ENCODE results near the gene CHMP2A. TPM values are rescaled to one million over a fixed set of nuclear protein-coding genes. Genes with fewer than 3 reads are reported as not detected.

CHMP2A gene
- total and polyA plus RNA-seq, 2 of the 13 experiments (the other 11 are each of a cell fraction or from before 2014, with no cell fraction given), result 49.7 to 55.0 TPM

GRCh38 chr19:58511353-58512208 lies 43.3 kb downstream of the CHMP2A start, which contains the start of gene SLC27A5 (continued):
- TF ChIP-seq LRRFIP1 (CRISPR knock-in tag; conservative IDR thresholded peaks at IDR 0.05) (no peak), ZFP36L1 (CRISPR knock-in tag; IDR thresholded peaks at IDR 0.05) (no peak), SP2 (CRISPR knock-in tag; IDR thresholded peaks at IDR 0.05) (no peak), ZNF775 (CRISPR knock-in tag; IDR thresholded peaks at IDR 0.05; ENCODE audit: borderline replicate concordance) (no peak), ZNF7 (CRISPR knock-in tag; IDR thresholded peaks at IDR 0.05) (no peak), ZBTB39 (CRISPR knock-in tag; IDR thresholded peaks at IDR 0.05) (no peak), ZNF33B (CRISPR knock-in tag; IDR thresholded peaks at IDR 0.05) (no peak), HCFC1 (IDR thresholded peaks at IDR 0.05; ENCODE audit: low read depth, low read length) (no peak), ZBTB7B (CRISPR knock-in tag; IDR thresholded peaks at IDR 0.05) (peak; percentile 57; the same call in 1 of the 2 replicates), BRF2 (CRISPR knock-in tag; IDR thresholded peaks at IDR 0.05) (no peak), POLR2AphosphoS5 (IDR thresholded peaks at IDR 0.05; ENCODE audit: low read depth, low read length) (peak; percentile 81), BRCA1 (CRISPR knock-in tag; IDR thresholded peaks at IDR 0.05) (no peak), ZNF770 (CRISPR knock-in tag; IDR thresholded peaks at IDR 0.05) (no peak), CENPX (CRISPR knock-in tag; IDR thresholded peaks at IDR 0.05) (no peak), ARHGAP35 (CRISPR knock-in tag; IDR thresholded peaks at IDR 0.05; ENCODE audit: borderline replicate concordance) (no peak), LCORL (IDR thresholded peaks at IDR 0.05) (no peak), LCORL (CRISPR knock-in tag; IDR thresholded peaks at IDR 0.05) (peak; percentile 62), GTF3A (CRISPR knock-in tag; conservative IDR thresholded peaks at IDR 0.05) (peak; percentile 85; the same call in 1 of the 2 replicates), ZNF124 (CRISPR knock-in tag; IDR thresholded peaks at IDR 0.05) (no peak; the same call in 1 of the 2 replicates), ZNF274 (CRISPR knock-in tag; IDR thresholded peaks at IDR 0.05) (0 out of 2 replicates have a peak, but pooled peaks have one; percentile 19), ZFP37 (CRISPR knock-in tag; IDR thresholded peaks at IDR 0.05; ENCODE audit: borderline replicate concordance) (no peak), NFE2 (CRISPR knock-in tag; IDR thresholded peaks at IDR 0.05) (no peak)
- TF ChIP-seq, protein P1, sequence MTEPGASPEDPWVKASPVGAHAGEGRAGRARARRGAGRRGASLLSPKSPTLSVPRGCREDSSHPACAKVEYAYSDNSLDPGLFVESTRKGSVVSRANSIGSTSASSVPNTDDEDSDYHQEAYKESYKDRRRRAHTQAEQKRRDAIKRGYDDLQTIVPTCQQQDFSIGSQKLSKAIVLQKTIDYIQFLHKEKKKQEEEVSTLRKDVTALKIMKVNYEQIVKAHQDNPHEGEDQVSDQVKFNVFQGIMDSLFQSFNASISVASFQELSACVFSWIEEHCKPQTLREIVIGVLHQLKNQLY (CRISPR knock-in tag; IDR thresholded peaks at IDR 0.05), result no peak
